HG03442 (cell line): ENCODE data around the gene PTPN9.

ENCODE experiments used
- ATAC-seq: cut with Tn5 transposase; IDR thresholded peaks from one replicate; pipeline ENCODE4 v1.9.1; 2021; ENCODE audit warnings: mild to moderate bottlenecking, moderate library complexity; ENCODE audit not compliant: unreplicated experiment

PTPN9 gene

DNA sequence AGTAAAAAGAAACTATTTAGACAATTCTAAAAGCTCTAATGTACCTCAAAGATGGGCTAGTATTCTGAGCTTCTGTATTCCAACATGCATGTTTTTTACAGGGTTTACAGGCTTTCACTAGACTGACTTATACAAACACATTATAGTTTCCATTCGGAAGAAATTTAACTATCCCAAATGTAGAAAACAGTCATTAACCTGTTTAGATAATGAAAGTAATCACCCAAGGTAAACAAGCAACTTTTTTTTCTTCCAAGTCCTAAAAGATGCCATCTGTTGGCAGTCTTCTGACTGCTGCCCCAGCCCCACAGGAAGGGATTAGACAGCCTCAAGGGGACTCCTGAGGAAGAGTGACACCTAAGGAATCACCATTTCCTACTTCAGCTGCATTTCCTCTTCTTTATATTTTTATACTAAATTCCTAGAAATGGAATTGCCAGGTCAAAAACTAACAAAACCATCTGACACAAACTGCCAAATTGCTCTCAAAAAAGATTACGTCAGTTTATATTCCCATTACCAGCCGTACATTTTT is 153.1 kb downstream of the PTPN9 start:
- ATAC-seq, result no peak

GRCh38 chr15:75422554-75422953 is 156.6 kb downstream of the PTPN9 start:
- no peak for ATAC-seq

- no peak for ATAC-seq
Measured at GRCh38 chr15:75420698-75421097, 158.4 kb downstream of the PTPN9 start.

GRCh38 chr15:75416584-75416983 is 162.5 kb downstream of the PTPN9 start:
- no peak for ATAC-seq
